Esophagus muscularis mucosa (tissue), 3 donors: Measurements from ENCODE around the gene ODAD4.

ENCODE experiments used
- CTCF ChIP-seq, 3 experiments: fragments of 200-600 bp in 2 of 3; fragments of 450-650 bp in 1 of 3; sonication (generic) in 2 of 3; IDR thresholded peaks; one replicate each; pipeline ENCODE4 v1.5.1; 2017 to 2019; ENCODE audit warnings: antibody characterized with exemption in 3 of 3, mild to moderate bottlenecking in 2 of 3, moderate library complexity in 1 of 3
- POLR2A ChIP-seq: fragments of 450-650 bp; IDR thresholded peaks from one replicate; pipeline ENCODE4 v1.6.1; 2017; ENCODE audit warnings: antibody characterized with exemption, moderate library complexity, mild to moderate bottlenecking, low read depth
- POLR2AphosphoS5 ChIP-seq, 2 donors: sonication (generic); formaldehyde crosslinking; IDR thresholded peaks; one replicate each; pipeline ENCODE4 v1.6.1; 2017; ENCODE audit warnings: antibody characterized with exemption in 2 of 2

GRCh38 chr17:42005166-42005565 lies 74.7 kb downstream of the ODAD4 start:
- no peak for TF ChIP-seq CTCF (IDR thresholded peaks at IDR 0.05)
- TF ChIP-seq POLR2A: no peak
- no peak for TF ChIP-seq POLR2AphosphoS5 (IDR thresholded peaks at IDR 0.05)
